Renal pelvis (tissue), 4 donors: Measurements from ENCODE around the gene SLC22A13. TPM values are rescaled to one million over a fixed set of nuclear protein-coding genes. Genes with fewer than 3 reads are reported as not detected.
"Not testable (repeated sequence)": the region's sequence is repeated elsewhere in the genome, so short reads cannot be mapped to it uniquely, and the experiment has no call there.

Experiments used
- DNase-seq: peaks from one replicate; pipeline ENCODE4 v3.0.0-alpha.2; 2013
- polyA plus RNA-seq, 3 donors: library from polyadenylated mRNA; unstranded; fragments of 120-200 nt; gene quantifications; one replicate each; pipeline ENCODE4 v1.2.1, GENCODE V29; 2013; ENCODE audit not compliant: insufficient read length in 3 of 3

The SLC22A13 gene
- polyA plus RNA-seq, 3 donors, result 2.6 to 6.1 (median 4.8) TPM

DNA sequence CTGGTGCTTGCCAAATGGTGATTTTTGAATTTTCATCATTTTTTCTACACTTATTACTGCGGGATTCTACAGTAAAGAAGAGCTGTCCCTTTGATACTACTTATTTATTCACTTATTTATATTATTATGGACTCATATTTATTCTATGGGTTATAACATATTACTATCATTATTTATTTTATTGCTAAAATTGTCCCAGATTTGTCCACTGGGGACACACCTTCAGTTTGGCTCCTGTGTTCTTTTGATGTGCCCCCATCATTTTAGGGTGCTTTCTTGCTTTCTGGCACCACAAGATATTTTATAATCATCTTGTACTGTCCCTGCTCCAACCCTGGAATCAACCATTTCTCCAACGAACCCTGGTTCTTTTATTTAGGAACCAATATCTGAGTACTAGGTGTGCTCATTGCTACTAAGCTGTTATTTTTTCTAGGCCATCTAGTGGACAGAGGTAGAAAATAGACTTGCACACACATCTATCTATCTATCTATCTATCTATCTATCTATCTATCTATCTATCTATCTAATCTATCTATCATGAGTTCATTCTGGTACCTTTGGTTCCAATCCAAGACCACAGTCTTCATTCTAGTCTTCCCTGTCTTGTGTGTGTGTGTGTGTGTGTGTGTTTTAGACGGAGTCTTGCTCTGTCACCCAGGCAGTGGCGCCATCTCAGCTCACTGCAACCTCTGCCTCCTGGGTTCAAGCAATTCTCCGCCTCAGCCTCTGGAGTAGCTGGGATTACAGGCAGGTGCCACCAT lies 32.5 kb downstream of the SLC22A13 start:
- DNase-seq, result no peak

DNA sequence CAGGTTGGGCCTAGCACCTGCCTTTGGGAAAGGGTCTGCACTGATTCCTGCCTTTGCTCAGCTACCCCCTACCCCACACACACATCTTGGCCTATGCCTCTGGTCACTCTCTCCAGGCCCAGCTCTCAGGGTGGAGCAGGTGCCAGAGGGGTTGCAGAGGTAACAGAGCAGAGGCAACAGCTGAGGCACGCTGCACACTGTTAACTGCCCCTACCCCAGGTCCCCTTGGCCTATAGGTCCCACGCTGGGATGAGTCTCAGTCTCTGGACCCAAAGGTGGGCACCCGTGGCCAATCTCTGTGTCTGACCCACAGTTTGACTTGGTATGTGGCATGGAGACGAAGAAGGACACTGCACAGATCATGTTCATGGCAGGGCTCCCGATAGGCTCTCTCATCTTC lies 41.3 kb downstream of the SLC22A13 start:
- DNase-seq, result no peak

DNA sequence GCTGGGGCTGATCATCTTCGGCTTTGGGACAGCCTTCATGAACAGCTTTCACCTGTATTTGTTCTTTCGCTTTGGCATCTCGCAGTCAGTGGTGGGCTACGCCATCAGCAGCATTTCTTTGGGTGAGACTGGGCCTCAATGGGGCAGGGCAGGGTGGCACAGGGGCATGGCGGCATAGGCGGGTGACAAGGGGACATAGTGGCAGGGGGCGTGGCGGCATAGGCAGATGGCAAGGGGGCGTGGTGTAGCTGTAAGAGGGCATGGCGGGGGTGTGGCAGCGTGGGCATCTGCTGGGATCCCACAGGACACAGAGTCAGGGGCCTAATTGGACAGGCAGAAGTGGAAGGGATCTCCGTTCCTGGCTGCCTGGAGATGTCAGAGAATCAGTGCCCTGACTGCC lies 42.0 kb downstream of the SLC22A13 start:
- no peak for DNase-seq

DNA sequence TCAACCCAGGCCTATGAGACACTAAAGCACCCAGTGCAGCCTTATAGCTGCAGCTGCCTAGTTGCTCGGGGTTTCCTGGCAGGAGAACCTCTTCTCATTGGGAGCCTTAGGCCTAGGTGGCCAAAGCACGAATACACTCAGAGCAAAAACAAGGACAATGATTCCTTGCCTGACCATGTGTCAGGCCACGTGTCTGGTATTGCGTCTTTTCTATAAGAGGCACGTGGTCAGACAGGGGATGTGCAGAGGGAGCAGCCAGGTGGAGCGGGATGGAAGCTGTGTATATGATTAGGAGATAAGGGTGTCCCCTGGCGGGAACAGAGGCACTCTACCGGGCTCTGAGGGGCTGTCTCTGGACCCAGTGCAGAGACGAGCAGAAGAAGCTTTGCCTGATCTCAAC lies 42.8 kb downstream of the SLC22A13 start:
- no peak for DNase-seq

DNA sequence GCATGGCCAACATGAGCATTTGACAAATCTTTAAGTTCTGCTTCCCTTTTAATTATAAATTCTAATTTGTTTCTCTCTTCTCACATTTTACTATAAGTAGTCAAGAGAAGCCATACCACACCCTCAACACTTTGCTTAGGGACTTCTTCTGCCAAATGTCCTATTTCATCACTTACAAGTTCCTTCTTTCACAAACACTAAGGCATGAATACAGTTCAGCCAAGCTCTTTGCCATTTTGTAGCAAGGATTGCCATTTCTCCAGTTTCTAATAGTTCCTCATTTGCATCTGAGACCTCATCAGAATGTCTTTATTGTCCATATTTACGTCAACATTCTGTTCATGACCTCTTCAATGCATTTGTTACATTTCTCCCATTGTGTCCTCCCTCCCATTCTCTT lies 45.9 kb downstream of the SLC22A13 start:
- no peak for DNase-seq

DNA sequence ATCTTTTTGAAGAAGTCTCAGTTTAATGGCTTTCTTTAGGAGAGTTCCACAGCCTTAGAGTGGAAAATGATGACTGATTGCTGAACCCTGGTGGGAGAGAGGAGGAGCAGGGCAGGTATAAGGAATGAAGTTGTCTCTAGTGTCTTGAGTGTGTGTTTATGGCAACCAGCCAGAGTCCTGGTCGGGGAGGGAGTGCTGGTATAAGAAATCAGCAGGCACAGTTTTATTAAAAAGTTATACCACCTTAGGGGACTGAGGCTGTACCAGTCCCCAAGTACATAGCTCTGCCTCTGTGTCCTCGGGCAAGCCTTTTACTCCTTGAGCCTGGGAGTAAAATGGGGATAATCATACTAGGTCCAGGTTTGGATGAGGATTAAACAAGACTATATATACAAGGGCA lies 46.3 kb downstream of the SLC22A13 start:
- DNase-seq, result no peak

DNA sequence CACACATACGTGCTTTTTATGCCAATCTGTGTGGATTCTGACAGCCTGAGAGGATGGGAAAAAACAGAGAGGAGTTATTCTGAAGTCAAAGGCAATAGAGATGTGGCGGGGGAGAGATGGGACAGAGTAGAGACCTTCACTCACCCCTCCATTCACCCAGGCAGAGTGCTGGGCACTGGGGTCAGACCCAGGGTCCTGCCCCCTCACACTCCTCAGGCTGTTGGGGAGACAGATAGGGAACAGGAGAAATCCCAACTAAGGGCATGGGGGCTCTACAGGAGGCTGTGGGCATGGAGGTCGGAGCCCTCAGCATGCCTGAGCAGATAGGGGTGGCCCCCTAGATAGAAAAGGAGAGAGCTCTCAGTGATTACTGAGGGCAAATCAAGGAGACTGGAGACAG lies 46.7 kb downstream of the SLC22A13 start:
- no peak for DNase-seq

DNA sequence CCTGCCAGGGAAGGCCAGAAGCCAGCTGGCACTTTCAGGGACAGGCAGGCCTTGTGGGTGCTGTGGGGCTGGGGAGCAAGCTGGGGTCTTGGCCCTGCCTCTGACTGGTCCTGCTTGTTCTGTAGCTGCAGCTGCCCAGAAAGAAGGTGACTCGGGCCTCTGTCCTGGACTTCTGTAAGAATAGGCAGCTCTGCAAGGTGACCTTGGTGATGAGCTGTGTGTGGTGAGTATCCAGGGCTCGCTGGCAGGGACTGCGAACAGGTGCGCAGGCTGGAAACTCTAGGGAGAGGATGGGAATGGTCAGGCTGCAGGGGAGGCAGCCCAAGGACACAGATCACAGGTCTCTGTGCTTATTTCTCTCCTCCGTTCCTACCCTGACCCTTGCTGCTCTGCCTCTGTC lies 47.7 kb downstream of the SLC22A13 start:
- DNase-seq, result no peak

DNA sequence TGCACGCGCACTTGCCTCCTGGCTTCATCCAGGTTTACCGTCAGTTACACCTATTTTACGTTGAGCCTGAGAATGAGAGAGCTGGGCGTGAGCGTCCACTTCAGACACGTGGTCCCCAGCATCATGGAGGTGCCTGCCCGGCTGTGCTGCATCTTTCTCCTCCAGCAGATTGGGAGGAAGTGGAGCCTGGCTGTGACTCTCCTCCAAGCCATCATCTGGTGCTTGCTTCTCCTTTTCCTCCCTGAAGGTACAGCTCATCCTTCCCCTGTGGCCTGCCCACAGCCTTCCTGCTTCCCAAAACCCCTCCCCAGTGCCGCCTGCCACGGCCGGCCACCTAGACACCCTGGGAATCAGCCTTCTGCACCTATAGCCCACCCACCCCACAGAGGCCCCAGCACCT lies 48.1 kb downstream of the SLC22A13 start:
- no peak for DNase-seq

DNA sequence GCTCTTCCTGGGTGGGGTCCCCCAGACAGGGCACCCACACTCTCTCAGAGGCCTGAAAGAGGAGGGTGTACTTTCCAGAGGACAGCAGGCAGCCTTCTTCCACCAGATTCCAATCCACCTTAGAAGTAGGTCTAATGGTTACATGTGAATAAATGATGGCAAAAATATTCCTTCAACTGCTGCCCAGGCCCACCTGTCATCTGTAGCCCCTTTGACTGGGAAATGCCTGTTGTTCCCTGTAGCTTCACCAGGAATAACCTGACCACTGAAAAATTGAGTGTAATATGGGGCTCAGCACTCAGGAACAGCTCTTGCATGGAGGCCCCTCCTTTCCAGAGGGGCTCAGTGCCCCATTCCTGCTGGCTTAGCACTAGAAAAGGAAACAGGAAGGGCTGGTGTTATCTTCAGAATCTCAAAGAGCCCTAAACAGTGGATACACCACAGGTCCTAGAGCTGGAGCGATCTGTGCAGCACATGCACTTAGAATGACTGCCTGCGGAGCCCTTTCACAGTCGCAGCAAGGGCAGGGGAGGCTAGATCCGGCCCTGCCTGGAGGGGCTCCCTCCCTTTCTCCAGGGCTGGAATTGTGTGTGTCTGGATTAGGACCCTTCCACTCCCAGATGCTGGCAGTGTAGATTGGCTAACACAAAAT lies 48.6 kb downstream of the SLC22A13 start:
- no peak for DNase-seq

DNA sequence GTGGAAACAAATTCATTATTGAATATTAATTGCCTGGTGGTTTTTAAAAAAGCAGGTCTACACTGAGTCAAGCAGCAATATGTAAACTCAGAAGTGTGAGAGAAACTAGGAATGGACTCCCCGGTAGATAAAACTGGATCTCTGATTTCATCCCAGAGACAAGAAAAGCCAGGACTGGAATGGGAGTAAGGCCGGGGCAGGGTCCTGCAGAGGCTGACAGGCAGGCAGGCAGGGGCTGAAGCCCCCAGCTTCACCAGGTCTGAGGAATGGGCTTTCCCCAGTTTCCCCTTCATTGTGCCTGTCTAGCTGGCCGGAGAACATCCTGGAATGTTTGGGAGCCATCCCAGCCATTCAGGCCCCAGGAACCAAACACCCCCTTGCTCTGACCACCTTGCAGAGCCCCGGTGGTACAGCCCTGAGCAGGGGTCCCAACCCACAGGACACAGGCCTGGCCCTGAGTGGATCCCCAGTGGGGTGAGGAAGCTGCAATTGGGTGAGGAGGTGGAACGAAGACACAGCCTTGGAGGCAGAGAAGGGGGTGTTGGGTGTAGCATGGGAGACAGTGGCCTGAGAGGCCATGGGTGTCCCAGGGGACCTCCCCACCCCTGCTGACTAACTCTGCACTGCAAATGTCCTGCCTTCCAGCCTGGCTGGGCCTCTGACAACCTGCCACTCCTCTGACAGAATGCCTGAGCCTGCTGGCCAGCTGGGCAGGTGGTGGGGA lies 49.3 kb downstream of the SLC22A13 start:
- no peak for DNase-seq

DNA sequence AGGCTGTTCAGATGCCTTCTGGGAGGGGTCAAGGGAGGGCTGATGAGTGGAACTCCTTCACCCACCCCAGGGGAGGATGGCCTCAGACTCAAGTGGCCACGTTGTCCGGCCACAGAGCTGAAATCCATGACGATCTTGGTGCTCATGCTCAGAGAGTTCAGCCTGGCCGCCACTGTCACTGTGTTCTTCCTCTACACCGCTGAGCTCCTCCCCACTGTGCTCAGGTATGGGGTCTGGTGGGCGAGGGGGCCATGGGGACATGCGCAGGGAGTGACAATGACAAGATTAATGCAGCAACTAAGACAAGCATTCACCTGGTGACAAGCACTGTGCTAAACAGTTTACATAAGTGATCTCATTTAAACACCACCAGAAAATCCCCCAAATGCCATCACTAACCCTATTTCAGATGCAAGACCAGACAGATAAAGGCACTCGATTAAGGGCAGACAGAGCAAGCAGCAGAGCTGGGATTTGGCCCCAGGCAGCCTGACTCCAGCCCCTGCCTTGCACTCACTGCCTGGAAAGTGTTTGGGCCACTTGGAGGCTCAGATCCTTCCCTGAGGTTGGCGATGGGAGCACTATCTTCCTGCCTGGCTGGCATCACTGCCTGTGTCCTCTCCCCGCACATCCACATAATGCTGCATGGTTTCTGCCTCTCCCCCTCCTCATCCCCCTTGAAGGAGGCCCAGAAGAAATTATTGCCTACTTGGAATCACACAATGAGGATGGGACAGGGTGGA lies 50.0 kb downstream of the SLC22A13 start:
- DNase-seq, result no peak

DNA sequence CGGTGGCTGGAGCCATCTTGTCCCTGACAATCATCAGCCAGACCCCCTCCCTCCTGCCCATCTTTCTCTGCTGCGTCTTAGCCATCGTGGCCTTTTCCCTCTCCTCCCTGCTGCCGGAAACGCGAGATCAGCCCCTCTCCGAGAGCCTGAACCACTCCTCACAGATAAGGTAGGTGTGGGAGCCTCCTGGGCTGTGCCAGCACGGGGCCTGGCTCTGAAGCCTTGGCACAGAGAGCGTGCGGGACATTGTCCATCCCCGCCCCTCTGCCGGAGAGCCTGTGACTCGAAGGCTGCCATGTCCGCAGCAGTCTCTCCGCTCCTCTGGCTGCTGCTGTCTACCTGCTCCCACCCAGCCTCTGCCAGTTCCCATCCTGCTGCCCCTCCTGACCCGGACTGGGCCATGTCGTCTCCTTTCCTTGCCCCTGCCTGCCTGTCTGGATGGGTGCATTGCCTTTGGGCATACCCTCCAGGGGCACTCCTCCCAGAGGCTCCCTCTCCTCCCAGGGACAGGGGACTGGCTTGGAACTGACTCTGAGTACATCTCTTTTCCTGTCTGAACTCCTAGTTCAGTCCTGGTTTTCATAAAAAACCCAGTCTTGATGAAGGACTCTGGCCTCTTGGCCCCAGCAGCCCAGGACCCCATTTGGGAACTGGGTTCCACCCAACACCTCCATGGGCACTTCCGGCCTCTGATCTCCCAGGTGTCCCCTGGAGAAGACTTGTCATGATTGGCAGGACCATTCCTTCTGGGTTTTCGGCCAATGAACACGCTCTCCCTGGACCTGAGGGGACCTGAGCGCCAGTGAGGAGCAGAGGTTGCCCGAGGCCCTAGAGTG lies 51.0 kb downstream of the SLC22A13 start:
- no peak for DNase-seq

DNA sequence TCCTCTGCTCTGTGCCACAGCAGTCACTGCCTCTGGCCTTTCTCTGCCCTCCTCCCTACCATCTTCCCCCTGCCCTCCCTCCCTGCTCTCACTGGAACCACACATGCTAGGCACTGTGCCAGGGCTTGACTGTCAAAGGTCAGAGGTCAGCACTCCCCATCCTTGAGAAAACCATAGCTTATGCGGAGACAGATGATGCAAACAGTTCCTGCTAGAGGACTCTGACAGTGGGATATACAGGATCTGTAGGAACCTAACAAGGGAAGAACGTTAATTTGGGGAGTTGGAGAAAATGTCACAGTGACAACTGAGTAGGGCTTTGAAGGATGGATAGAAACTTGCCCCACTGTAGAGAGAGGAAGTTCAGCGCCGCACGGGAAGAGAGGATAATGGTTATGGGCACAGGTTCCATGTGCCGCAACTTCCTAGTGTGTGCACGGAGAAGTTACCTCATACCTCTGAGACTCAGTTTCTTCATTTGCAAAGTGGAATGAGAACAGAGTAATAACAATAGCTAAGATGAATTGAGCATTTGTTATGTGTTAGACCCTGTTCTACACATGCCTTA lies 51.7 kb downstream of the SLC22A13 start:
- DNase-seq, result no peak

DNA sequence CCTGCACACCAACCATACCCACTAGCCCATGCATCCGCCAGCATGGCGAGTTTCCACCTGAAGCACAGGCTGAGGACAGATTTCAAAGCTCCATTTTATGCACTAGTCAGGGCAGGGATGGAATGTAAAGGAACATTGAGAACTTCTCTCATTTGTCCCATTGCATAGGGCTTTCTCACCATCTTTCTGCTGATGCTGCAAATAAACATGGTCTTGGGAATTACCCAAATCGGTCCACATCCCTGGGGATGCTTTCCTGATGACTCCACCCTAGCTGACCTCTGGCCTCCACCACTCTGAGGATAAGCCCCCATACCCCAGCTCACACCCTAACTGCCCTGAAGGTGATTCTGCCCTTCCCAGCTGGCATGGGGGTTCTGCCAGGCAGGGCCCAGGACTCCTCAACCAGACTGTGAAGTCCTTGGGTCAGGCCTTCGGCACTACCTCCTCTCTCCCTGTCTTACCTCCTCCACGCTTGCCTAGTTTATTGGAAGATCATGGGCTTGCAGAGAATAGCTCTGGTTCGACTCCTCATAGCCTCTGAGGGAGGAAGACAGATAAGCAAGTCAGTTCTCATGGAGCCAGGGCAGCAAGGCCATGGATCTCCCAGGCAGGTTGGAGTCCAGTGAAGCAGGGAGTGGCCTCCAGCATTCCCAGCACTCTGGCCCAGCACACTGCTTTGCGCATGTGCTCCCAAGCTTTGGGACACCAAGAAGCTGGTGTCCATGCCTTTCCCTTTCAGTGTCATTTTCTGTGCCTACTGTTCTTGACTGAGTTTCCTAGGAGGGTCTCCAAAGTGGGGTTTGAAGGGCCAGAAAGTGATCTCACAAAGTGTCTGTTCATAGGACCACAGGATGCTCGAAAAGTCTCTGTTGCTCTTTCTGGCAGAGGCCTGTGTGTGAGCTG lies 53.4 kb downstream of the SLC22A13 start:
- DNase-seq, result no peak

DNA sequence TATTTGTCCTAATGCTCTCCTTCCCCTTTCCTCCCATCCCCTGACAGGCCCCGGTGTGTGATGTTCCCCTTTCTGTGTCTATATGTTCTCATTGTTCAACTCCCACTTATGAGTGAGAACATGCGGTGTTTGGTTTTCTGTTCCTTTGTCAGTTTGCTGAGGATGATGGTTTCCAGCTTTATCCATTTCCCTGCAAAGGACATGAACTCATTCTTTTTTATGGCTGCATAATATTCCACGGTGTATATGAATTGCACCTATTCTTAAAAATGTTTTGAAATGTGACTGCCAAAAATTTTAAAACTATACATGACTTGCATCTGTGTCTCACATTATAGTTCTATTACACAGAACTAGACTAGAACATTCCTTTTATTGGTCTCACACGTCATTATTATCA lies 55.0 kb downstream of the SLC22A13 start:
- DNase-seq, result not testable (repeated sequence)

DNA sequence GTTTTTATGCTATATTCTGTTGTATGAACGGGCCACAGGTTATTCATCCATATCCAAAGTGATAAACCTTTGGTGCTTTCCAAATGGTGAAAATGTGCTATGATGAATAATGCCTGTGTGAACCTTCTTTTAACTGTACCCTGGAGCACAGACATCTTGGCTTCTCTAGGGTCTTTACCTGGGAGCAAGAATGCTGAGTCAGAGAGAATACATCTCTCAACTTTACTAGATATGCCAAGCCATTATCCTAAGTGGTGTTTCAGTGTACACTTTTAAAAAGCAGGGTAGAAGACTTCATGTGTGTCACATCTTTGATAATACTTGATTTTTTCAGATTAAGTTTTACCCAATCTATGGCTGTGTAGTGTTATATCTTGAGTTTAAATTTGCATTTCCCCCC lies 57.4 kb downstream of the SLC22A13 start:
- DNase-seq, result no peak

DNA sequence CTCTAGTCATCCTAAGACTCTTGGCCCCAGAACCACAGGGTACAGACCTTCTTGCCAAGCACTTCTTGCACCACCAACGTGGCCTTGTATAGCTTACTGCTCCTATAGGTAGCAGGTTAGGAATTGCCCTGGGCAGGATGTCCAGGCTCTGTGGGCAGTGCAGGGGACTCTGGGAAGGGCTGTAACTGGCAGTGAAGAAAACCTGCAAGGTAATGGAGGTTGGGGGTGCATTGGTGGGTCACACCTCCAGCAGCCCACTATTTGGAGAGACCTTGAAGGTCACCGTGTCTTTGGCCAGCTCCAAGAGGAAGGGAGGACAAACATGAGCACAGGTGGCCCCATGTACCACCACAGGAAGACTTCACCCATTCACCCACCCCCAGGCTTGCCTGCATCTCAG lies 59.6 kb downstream of the SLC22A13 start:
- DNase-seq, result no peak

DNA sequence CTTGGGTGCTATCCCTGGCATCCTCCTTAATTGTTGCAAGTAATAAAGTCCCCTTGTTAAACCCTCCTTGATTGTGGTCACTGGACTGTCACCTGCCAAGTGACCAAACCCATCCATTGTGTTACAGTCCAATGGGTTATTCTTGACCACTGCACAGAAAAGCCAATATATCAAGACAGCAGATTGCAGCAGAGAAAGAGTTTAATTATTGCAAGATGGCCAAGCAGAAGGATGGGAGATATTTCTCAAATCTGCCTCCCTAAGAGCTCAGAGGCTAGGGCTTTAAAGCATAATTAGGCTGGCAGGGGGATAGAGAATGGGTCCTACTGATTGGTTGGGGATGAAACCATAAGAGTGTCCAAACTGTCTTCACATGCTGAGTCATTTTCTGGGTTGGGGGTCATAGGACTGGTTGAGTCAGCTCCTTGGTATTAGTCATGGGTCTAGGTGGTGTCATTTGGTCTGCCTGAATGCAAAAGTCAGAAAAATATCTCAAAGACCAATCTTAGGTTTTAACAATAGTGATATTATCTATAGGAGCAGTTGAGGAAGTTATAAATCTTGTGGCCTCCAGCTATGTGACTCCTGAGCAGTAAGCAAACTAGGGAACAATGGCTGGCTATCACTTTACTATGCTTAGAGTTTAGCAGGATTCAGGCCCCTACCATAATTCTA lies 61.9 kb downstream of the SLC22A13 start:
- DNase-seq, result no peak
